NCI-H146 (cell line): ENCODE data around the gene ACE.

ENCODE experiments used
- DNase-seq: peaks from one replicate; lab custom pipeline; 2025; lab: John Stamatoyannopoulos, UW

The ACE gene

GRCh38 chr17:63476854-63477479 lies at the start of gene ACE:
ACE (plus strand) TSS chr17:63477061; CDS start chr17:63477095, 34 bp downstream.
- peak; percentile 83 for DNase-seq

- DNase-seq, result no peak
Measured at GRCh38 chr17:63429766-63430165, 47.1 kb upstream of the ACE start.

- no peak for DNase-seq
Measured at GRCh38 chr17:63430223-63430622, 46.6 kb upstream of the ACE start.

GRCh38 chr17:63431618-63431938 lies 45.3 kb upstream of the ACE start:
- no peak for DNase-seq

GRCh38 chr17:63431939-63432804 lies 44.7 kb upstream of the ACE start:
- DNase-seq, result peak; percentile 88

- no peak for DNase-seq
Measured at GRCh38 chr17:63433746-63434591, 42.9 kb upstream of the ACE start.

- DNase-seq, result no peak
Measured at GRCh38 chr17:63434951-63435571, 41.8 kb upstream of the ACE start.

GRCh38 chr17:63435681-63436522 lies 41.0 kb upstream of the ACE start:
- DNase-seq, result peak; percentile 18

GRCh38 chr17:63436523-63437110 lies 40.2 kb upstream of the ACE start:
- DNase-seq, result no peak

- no peak for DNase-seq
Measured at GRCh38 chr17:63437287-63438091, 39.4 kb upstream of the ACE start.

GRCh38 chr17:63438092-63439051 lies 38.5 kb upstream of the ACE start:
- DNase-seq, result no peak

- no peak for DNase-seq
Measured at GRCh38 chr17:63439687-63440086, 37.2 kb upstream of the ACE start.

- DNase-seq, result no peak
Measured at GRCh38 chr17:63440127-63440769, 36.6 kb upstream of the ACE start.

GRCh38 chr17:63440770-63441335 lies 36.0 kb upstream of the ACE start:
- DNase-seq, result no peak

- DNase-seq, result no peak
Measured at GRCh38 chr17:63441654-63442053, 35.2 kb upstream of the ACE start.

GRCh38 chr17:63442074-63442473 lies 34.8 kb upstream of the ACE start:
- no peak for DNase-seq

- DNase-seq, result no peak
Measured at GRCh38 chr17:63442549-63443035, 34.3 kb upstream of the ACE start.

- DNase-seq, result no peak
Measured at GRCh38 chr17:63443053-63443452, 33.8 kb upstream of the ACE start.
